Measurements from ENCODE around the gene PIK3R2.
"Not testable (repeated sequence)": the region's sequence is repeated elsewhere in the genome, so short reads cannot be mapped to it uniquely, and the experiment has no call there.

Gene PIK3R2

GRCh38 chr19:18208098-18208951 lies 55.4 kb downstream of the PIK3R2 start:
- Histone ChIP-seq H3K9me3 (ENCODE audit: insufficient read depth, low read length) (no peaks in the 10 kb centered on the region), H3K9me2 (replicated peaks; ENCODE audit: insufficient read depth, low read length) (no peaks in the 10 kb centered on the region), H3K79me2 (ENCODE audit: insufficient read depth, low read length) (peaks cover 3% of the 10 kb centered on the region; the same call in 1 of the 2 replicates), H2AFZ (ENCODE audit: low read depth, low read length, severe bottlenecking) (no peak overlapping the region), H3K36me3 (ENCODE audit: low read length) (no peaks in the 10 kb centered on the region), H3K4me2 (ENCODE audit: low read depth, low read length, poor library complexity, severe bottlenecking) (no peak overlapping the region), H3K27ac (ENCODE audit: low read depth, low read length) (no peak overlapping the region), H3K9ac (ENCODE audit: low read length) (no peak overlapping the region), H3K4me3 (ENCODE audit: insufficient read depth, low read length, poor library complexity, severe bottlenecking) (no peak overlapping the region), H3F3A (ENCODE audit: insufficient read depth) (peaks cover 9% of the 10 kb centered on the region), H4K20me1 (ENCODE audit: low read depth, low read length) (no peaks in the 10 kb centered on the region), H3K27me3 (ENCODE audit: low read length) (no peaks in the 10 kb centered on the region; the same call in 1 of the 2 replicates)
- TF ChIP-seq EZH2phosphoT487 (conservative IDR thresholded peaks at IDR 0.05; ENCODE audit: low read length), result no peak
- TF ChIP-seq, protein P1, sequence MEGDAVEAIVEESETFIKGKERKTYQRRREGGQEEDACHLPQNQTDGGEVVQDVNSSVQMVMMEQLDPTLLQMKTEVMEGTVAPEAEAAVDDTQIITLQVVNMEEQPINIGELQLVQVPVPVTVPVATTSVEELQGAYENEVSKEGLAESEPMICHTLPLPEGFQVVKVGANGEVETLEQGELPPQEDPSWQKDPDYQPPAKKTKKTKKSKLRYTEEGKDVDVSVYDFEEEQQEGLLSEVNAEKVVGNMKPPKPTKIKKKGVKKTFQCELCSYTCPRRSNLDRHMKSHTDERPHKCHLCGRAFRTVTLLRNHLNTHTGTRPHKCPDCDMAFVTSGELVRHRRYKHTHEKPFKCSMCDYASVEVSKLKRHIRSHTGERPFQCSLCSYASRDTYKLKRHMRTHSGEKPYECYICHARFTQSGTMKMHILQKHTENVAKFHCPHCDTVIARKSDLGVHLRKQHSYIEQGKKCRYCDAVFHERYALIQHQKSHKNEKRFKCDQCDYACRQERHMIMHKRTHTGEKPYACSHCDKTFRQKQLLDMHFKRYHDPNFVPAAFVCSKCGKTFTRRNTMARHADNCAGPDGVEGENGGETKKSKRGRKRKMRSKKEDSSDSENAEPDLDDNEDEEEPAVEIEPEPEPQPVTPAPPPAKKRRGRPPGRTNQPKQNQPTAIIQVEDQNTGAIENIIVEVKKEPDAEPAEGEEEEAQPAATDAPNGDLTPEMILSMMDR (IDR thresholded peaks at IDR 0.05; ENCODE audit: insufficient read depth, low read length, poor library complexity, severe bottlenecking), result peak; percentile 63

DNA sequence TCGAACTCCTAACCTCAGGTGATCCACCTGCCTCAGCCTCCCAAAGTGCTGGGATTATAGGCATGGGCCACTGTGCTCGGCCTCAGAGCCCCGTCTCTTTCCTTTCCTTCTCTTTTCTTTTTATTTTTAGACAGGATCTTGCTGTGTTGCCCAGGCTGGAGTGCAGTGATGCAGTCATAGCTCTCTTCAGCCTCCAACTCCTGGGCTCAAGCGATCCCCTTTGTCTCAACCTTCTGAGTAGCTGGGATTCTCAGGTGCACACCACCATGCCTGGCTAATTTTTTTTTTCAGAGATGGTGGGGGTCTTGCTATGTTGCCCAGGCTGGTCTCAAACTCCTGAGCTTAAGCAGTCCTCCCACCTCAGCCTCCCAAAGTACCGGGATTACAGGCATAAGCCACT lies 56.9 kb downstream of the PIK3R2 start:
- not testable (repeated sequence) for H3K27me3 ChIP-seq (ENCODE audit: low read length); H3F3A ChIP-seq (ENCODE audit: insufficient read depth)

GRCh38 chr19:18211683-18212082 lies 58.7 kb downstream of the PIK3R2 start:
- no peaks in the 10 kb centered on the region; the same call in 1 of the 2 replicates for H3K27me3 ChIP-seq (ENCODE audit: low read length)
- no peak overlapping the region for H3K9ac ChIP-seq (ENCODE audit: low read length)
- H3K79me2 ChIP-seq (ENCODE audit: insufficient read depth, low read length), result no peaks in the 10 kb centered on the region
- H3K36me3 ChIP-seq (ENCODE audit: low read length), result no peaks in the 10 kb centered on the region
- peaks cover 5% of the 10 kb centered on the region; the same call in 1 of the 2 replicates for H3F3A ChIP-seq (ENCODE audit: insufficient read depth)
- H3K9me3 ChIP-seq (ENCODE audit: insufficient read depth, low read length), result no peaks in the 10 kb centered on the region
- H3K27ac ChIP-seq (ENCODE audit: low read depth, low read length), result no peak overlapping the region
- no peak for TF ChIP-seq EZH2phosphoT487 (conservative IDR thresholded peaks at IDR 0.05; ENCODE audit: low read length)
- TF ChIP-seq, protein P1 (IDR thresholded peaks at IDR 0.05; ENCODE audit: insufficient read depth, low read length, poor library complexity, severe bottlenecking), result no peak
- H4K20me1 ChIP-seq (ENCODE audit: low read depth, low read length), result no peaks in the 10 kb centered on the region
- no peaks in the 10 kb centered on the region for H3K9me2 ChIP-seq (replicated peaks; ENCODE audit: insufficient read depth, low read length)
- H2AFZ ChIP-seq (ENCODE audit: low read depth, low read length, severe bottlenecking), result no peak overlapping the region
- H3K4me3 ChIP-seq (ENCODE audit: insufficient read depth, low read length, poor library complexity, severe bottlenecking), result no peak overlapping the region
- no peak overlapping the region for H3K4me2 ChIP-seq (ENCODE audit: low read depth, low read length, poor library complexity, severe bottlenecking)

More for the DNA sequence above, 56.9 kb downstream of the PIK3R2 start:
- not testable (repeated sequence) for H3K27ac ChIP-seq (ENCODE audit: low read depth, low read length); H3K79me2 ChIP-seq (ENCODE audit: insufficient read depth, low read length); H4K20me1 ChIP-seq (ENCODE audit: low read depth, low read length); H3K4me3 ChIP-seq (ENCODE audit: insufficient read depth, low read length, poor library complexity, severe bottlenecking); H3K9me2 ChIP-seq (replicated peaks; ENCODE audit: insufficient read depth, low read length); H3K9ac ChIP-seq (ENCODE audit: low read length); H3K9me3 ChIP-seq (ENCODE audit: insufficient read depth, low read length); H3K36me3 ChIP-seq (ENCODE audit: low read length); H3K4me2 ChIP-seq (ENCODE audit: low read depth, low read length, poor library complexity, severe bottlenecking); H2AFZ ChIP-seq (ENCODE audit: low read depth, low read length, severe bottlenecking)

DNA sequence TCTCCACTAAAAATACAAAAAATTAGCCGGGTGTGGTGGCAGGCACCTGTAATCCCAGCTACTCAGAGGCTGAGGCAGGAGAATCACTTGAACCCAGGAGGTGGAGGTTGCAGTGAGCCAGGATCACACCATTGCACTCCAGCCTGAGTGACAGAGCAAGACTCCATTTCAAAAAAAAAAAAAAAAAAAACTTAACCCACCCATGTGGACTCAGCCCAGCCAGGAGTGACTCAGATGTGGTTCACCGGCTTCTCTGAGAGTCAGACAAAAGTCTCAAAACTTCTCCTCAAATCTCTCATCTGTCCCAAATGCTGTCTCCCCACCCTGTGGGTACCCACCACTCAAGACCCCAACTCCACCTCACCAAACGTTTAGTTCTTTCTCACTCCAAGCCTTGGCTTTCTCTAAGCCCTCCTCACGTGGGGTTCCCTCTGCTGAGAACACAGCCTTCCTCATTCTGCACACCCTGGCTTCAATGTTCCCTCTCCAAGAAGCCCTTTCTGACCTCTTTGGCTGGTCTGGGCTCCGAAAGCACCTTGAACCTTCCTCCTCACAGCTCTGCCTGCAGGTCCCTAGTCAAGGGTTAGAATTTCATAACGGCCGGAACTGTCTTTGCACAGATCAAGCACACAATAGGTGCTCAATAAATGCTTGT lies 61.9 kb downstream of the PIK3R2 start:
- Histone ChIP-seq H3K27me3 (ENCODE audit: low read length) (no peaks in the 10 kb centered on the region), H3K9me3 (ENCODE audit: insufficient read depth, low read length) (no peaks in the 10 kb centered on the region), H3K36me3 (ENCODE audit: low read length) (no peaks in the 10 kb centered on the region), H3K79me2 (ENCODE audit: insufficient read depth, low read length) (no peaks in the 10 kb centered on the region), H4K20me1 (ENCODE audit: low read depth, low read length) (no peaks in the 10 kb centered on the region), H3K27ac (ENCODE audit: low read depth, low read length) (no peak overlapping the region), H3K4me3 (ENCODE audit: insufficient read depth, low read length, poor library complexity, severe bottlenecking) (no peak overlapping the region), H3K9me2 (replicated peaks; ENCODE audit: insufficient read depth, low read length) (no peaks in the 10 kb centered on the region), H2AFZ (ENCODE audit: low read depth, low read length, severe bottlenecking) (no peak overlapping the region), H3K9ac (ENCODE audit: low read length) (no peak overlapping the region), H3K4me2 (ENCODE audit: low read depth, low read length, poor library complexity, severe bottlenecking) (no peak overlapping the region), H3F3A (ENCODE audit: insufficient read depth) (no peaks in the 10 kb centered on the region)
- TF ChIP-seq, protein P1 (IDR thresholded peaks at IDR 0.05; ENCODE audit: insufficient read depth, low read length, poor library complexity, severe bottlenecking), result no peak
- no peak for TF ChIP-seq EZH2phosphoT487 (conservative IDR thresholded peaks at IDR 0.05; ENCODE audit: low read length)

Measured in SU-DHL-6 (cell line).